ENCODE results near the gene ITPR3. TPM values are rescaled to one million over a fixed set of nuclear protein-coding genes. Genes with fewer than 3 reads are reported as not detected.

Gene ITPR3
- total and polyA plus RNA-seq, 4 donors = 0.49 to 2.8 (median 0.71) TPM

- Histone ChIP-seq H3K4me1 (ENCODE audit: control insufficient read depth in 4 of 4, insufficient read depth in 4 of 4, low read length in 3 of 4) (no peaks in the 10 kb centered on the region), H3K9ac (ENCODE audit: low read depth in 1 of 2, low read length in 2 of 2) (no peak overlapping the region), H3K27ac (ENCODE audit: low read depth in 1 of 2, low read length in 2 of 2) (no peak overlapping the region), H3K4me3 (ENCODE audit: low read depth in 1 of 3, low read length in 3 of 3) (no peak overlapping the region), H3K9me3 (ENCODE audit: control insufficient read depth in 4 of 4, low read length in 3 of 4) (no peaks in the 10 kb centered on the region), H3K27me3 (ENCODE audit: control insufficient read depth in 4 of 4, insufficient read depth in 4 of 4, low read length in 3 of 4) (no peaks in the 10 kb centered on the region), H3K36me3 (ENCODE audit: control insufficient read depth in 4 of 4, insufficient read depth in 3 of 4, low read depth in 1 of 4, low read length in 3 of 4) (no peaks in the 10 kb centered on the region)
- WGBS = 82% methylated on average over 12 of the region's 12 CpGs
- TF ChIP-seq NR2F2 (IDR thresholded peaks at IDR 0.05) = no peak
- no peak for TF ChIP-seq SP1 (IDR thresholded peaks at IDR 0.05)
- TF ChIP-seq ZBTB33 (IDR thresholded peaks at IDR 0.05) = no peak
- TF ChIP-seq CTCF (IDR thresholded peaks at IDR 0.05; ENCODE audit: low read depth, low read length, missing input control) = no peak
- no peak for TF ChIP-seq TAF1 (conservative IDR thresholded peaks at IDR 0.05)
- no peak for TF ChIP-seq YY1 (IDR thresholded peaks at IDR 0.05)
- no peak for TF ChIP-seq RXRA (IDR thresholded peaks at IDR 0.05)
- DNase-seq (ENCODE audit: low spot score) = no peak
Measured at GRCh38 chr6:33678932-33679490, 57.9 kb downstream of the ITPR3 start.

- H3K9ac ChIP-seq (ENCODE audit: low read depth in 1 of 2, low read length in 2 of 2) = no peak overlapping the region
- TF ChIP-seq MAX (IDR thresholded peaks at IDR 0.05) = no peak
- TF ChIP-seq GABPA (IDR thresholded peaks at IDR 0.05 in 1 of 2, conservative IDR thresholded peaks at IDR 0.05 in 1 of 2) = no peak
- TF ChIP-seq FOXA2 (IDR thresholded peaks at IDR 0.05) = no peak
- no peak for TF ChIP-seq FOXA1 (IDR thresholded peaks at IDR 0.05)
- TF ChIP-seq JUND (IDR thresholded peaks at IDR 0.05) = no peak
- no peak for TF ChIP-seq RAD21 (IDR thresholded peaks at IDR 0.05)
- TF ChIP-seq NR2F2 (IDR thresholded peaks at IDR 0.05) = no peak
- no peak for TF ChIP-seq TAF1 (conservative IDR thresholded peaks at IDR 0.05)
- no peak for TF ChIP-seq RXRA (IDR thresholded peaks at IDR 0.05)
- no peak for TF ChIP-seq HNF4G (IDR thresholded peaks at IDR 0.05)
- no peak for TF ChIP-seq REST (IDR thresholded peaks at IDR 0.05)
- no peak for TF ChIP-seq SP1 (IDR thresholded peaks at IDR 0.05)
- no peak for TF ChIP-seq ZBTB33 (IDR thresholded peaks at IDR 0.05)
- TF ChIP-seq ATF3 (IDR thresholded peaks at IDR 0.05) = no peak
- no peak for TF ChIP-seq YY1 (IDR thresholded peaks at IDR 0.05)
- TF ChIP-seq CTCF (IDR thresholded peaks at IDR 0.05; ENCODE audit: low read depth, low read length, missing input control) = no peak
- TF ChIP-seq EGR1 (IDR thresholded peaks at IDR 0.05; ENCODE audit: low read depth in 2 of 2) = no peak
- no peaks in the 10 kb centered on the region for H3K36me3 ChIP-seq (ENCODE audit: control insufficient read depth in 4 of 4, insufficient read depth in 3 of 4, low read depth in 1 of 4, low read length in 3 of 4)
- no peak overlapping the region for H3K4me3 ChIP-seq (ENCODE audit: low read depth in 1 of 3, low read length in 3 of 3)
- WGBS = 84% methylated on average over 20 of the region's 20 CpGs
- no peak overlapping the region for H3K27ac ChIP-seq (ENCODE audit: low read depth in 1 of 2, low read length in 2 of 2)
- no peaks in the 10 kb centered on the region for H3K27me3 ChIP-seq (ENCODE audit: control insufficient read depth in 4 of 4, insufficient read depth in 4 of 4, low read length in 3 of 4)
- no peak for DNase-seq (ENCODE audit: low spot score)
- H3K4me1 ChIP-seq (ENCODE audit: control insufficient read depth in 4 of 4, insufficient read depth in 4 of 4, low read length in 3 of 4) = no peaks in the 10 kb centered on the region
- no peaks in the 10 kb centered on the region for H3K9me3 ChIP-seq (ENCODE audit: control insufficient read depth in 4 of 4, low read length in 3 of 4)
Measured at GRCh38 chr6:33679761-33680160, 58.6 kb downstream of the ITPR3 start.
